ENCODE data around the gene CCNL2. TPM values are rescaled to one million over a fixed set of nuclear protein-coding genes. Genes with fewer than 3 reads are reported as not detected.

CCNL2 gene
- total RNA-seq, 3 donors from 2014 or later = 123 to 172 (median 151) TPM

DNA sequence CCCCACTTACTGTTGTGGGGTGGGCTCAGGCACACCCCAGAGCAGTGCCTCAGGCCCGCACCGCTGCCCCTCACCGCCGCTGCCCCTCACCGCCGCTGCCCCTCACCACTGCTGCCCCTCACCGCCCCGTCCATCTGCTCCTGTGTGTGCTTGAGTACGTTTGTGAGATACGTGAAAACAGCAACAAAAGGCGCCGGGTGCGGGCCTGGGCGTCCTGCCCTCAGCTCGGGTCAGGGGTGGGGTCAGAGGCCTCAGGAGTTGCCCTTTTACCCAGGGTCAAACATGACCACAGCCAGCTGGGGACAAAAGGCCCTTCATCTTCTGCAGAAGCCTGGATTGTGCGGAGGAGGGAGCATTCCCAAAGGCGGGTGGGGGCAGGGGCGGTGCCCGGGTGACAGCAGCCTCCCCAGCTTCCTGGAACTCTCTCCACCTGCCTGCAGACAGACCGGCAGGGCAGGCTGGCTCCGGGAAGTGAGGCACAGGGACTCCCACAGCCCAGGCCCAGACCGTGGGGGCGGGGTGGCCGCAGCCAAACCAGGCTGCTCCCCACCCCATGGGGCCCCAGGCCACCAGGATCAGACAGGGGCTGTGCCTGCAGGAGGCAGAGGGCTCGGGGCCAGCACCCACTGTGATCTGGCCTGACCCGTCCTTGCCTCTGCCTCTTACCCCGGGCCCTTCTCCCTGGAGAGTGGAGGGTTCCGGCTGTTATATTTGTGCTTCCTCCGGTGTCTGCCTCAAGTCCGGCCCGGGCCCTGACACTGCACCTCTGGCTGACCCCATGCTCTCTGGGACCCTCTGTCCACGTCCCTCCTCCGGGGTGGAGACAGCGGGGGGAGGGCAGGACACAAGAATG lies 34.0 kb upstream of the CCNL2 start:
- intact Hi-C loops (cut with DNase I, micrococcal nuclease) = no loop called here
- no peaks in the 10 kb centered on the region for H3K36me3 ChIP-seq (ENCODE audit: low read depth)
- TF ChIP-seq, protein P1, sequence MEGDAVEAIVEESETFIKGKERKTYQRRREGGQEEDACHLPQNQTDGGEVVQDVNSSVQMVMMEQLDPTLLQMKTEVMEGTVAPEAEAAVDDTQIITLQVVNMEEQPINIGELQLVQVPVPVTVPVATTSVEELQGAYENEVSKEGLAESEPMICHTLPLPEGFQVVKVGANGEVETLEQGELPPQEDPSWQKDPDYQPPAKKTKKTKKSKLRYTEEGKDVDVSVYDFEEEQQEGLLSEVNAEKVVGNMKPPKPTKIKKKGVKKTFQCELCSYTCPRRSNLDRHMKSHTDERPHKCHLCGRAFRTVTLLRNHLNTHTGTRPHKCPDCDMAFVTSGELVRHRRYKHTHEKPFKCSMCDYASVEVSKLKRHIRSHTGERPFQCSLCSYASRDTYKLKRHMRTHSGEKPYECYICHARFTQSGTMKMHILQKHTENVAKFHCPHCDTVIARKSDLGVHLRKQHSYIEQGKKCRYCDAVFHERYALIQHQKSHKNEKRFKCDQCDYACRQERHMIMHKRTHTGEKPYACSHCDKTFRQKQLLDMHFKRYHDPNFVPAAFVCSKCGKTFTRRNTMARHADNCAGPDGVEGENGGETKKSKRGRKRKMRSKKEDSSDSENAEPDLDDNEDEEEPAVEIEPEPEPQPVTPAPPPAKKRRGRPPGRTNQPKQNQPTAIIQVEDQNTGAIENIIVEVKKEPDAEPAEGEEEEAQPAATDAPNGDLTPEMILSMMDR (IDR thresholded peaks at IDR 0.05) = no peak
- H3K9me3 ChIP-seq = no peaks in the 10 kb centered on the region
- ATAC-seq = peak; percentile 78
- no peak overlapping the region for H3K4me3 ChIP-seq
- peaks cover 67% of the 10 kb centered on the region for H3K4me1 ChIP-seq (ENCODE audit: low read depth)
- DNase-seq = peak; percentile 94

DNA sequence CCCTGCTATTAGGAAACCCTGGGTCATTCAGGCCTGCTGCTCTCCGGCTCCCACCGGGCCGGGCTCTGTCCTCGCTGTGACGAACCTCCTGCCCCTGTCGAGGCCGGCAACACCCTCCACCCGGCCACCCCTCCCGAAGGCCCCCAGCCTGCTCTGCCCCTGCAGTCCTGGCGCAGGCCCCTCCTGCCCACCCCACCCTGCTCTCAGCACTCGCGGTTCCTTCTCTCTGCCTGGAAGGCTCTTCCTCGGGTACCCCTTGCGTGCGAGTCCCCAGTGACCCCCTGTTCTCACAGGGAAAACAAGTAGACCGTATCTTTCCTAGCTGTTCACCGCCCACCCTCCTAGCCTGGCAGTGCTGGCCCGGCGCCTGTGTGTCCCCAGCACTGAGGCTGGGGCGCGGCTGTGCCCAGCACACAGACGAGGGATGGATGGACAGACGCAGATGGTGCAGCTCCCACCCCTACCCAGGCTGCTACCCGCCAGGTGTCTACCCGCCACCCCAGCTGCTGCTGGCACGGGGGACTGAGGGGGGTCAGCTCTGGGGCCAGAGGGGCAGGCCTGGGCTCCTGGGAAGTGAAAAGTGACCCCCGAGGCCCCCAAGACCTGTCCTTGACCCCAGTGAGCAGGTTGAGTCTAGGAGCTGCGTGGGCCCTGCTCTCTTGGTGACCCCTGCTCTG lies 33.3 kb upstream of the CCNL2 start:
- ATAC-seq (peak; percentile 4), DNase-seq (peak in 2 of 3 donors; percentile 52 to 60)
- Histone ChIP-seq H3K4me3 (no peak overlapping the region), H3K9me3 (no peaks in the 10 kb centered on the region), H3K4me1 (ENCODE audit: low read depth) (peaks cover 60% of the 10 kb centered on the region), H3K36me3 (ENCODE audit: low read depth) (no peaks in the 10 kb centered on the region)
- TF ChIP-seq, protein P1 (IDR thresholded peaks at IDR 0.05) = no peak
- intact Hi-C loops (cut with DNase I, micrococcal nuclease) = no loop called here

DNA sequence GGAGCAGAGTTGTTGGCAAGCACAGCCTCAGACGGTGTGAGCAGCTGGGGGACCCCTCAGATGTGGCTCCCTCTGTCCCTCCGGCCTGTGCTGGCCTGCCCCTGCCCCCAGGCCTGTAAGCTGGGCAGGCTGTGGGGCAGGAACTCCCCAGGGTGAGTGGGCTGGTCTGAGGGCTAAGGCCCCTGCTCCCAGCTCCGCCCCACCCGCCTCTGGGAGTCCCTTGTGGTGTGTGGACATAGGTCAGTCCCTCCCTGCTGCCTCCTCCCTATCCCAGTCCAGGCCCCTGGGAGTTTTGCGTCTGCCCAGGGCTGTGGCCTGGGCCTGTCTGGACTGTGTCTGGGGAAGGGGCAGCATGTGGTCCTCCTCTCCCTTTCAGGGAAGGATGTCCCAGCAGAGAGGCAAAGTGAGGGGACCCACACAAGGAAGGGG lies 32.7 kb upstream of the CCNL2 start:
- Histone ChIP-seq H3K4me1 (ENCODE audit: low read depth) (peaks cover 54% of the 10 kb centered on the region), H3K9me3 (no peaks in the 10 kb centered on the region), H3K4me3 (no peak overlapping the region), H3K36me3 (ENCODE audit: low read depth) (no peaks in the 10 kb centered on the region)
- TF ChIP-seq, protein P1 (IDR thresholded peaks at IDR 0.05) = no peak
- DNase-seq (peak; percentile 70 to 88 (median 81)), ATAC-seq (peak; percentile 66)
- intact Hi-C loops (cut with DNase I, micrococcal nuclease) = no loop called here

DNA sequence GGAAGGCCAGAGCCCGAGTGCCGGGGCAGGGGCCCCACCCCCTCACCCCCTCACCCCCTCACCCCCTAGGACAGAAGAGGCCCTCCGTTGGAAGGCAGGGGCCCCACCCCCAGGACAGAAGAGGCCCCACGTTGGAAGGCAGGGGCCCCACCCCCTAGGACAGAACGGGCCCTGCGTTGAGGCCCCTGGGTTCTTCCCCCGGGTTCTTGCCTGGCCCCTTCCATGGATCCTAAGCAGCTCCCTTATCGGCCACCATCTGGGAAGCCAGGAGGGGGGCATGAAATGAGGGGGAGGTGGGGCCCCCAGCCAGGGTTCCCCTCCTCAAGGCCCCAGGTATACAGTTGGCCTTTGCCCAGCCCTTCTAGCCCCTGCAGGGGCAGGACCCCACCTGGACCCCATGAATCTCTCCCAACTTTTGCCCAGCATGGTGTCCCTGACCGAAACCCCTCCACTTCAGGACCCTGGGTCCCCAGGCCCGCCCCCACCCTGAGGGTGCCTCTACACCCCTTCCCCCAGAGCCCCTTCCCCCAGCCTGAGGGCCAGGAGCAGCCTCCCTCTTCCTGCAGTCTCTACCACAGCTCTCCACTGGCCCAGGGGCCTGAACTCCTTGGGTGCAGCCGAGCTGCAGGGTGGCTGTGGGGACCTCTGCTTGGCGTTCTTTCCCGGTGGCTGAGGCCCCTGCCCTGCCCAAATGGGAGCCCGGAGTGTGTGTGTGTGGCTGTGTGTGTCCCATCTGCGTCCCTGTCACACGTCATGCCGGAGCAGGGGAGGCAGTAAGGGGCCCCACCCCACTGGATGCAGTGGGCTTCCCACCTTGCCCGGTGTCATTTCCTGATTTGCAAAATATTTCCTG lies 32.1 kb upstream of the CCNL2 start:
- intact Hi-C loops (cut with DNase I, micrococcal nuclease) = no loop called here

More for the DNA sequence above, 32.1 kb upstream of the CCNL2 start:
- H3K4me1 ChIP-seq (ENCODE audit: low read depth) = peaks cover 51% of the 10 kb centered on the region
- DNase-seq = peak in 2 of 3 donors; percentile 42 to 62
- TF ChIP-seq, protein P1 (IDR thresholded peaks at IDR 0.05) = no peak
- H3K36me3 ChIP-seq (ENCODE audit: low read depth) = no peaks in the 10 kb centered on the region
- peak; percentile 27 for ATAC-seq
- H3K9me3 ChIP-seq = no peaks in the 10 kb centered on the region
- H3K4me3 ChIP-seq = no peak overlapping the region

Data from mucosa of descending colon (tissue), 3 donors.